SU-DHL-6 (cell line): ENCODE data around the gene GJD3.

Source experiments
- H2AFZ ChIP-seq: fragments of 200-600 bp; sonication (generic); 2 replicates; pipeline ENCODE4 v1.6.1; 2014; ENCODE audit warnings: low read depth, mild to moderate bottlenecking, moderate library complexity, mixed read lengths, antibody characterized with exemption, low read length; ENCODE audit not compliant: severe bottlenecking
- H3F3A ChIP-seq: fragments of 200-600 bp; shearing (Covaris generic); 2 replicates; pipeline ENCODE4 v1.6.0; 2016; ENCODE audit warnings: antibody characterized with exemption, mild to moderate bottlenecking; ENCODE audit not compliant: insufficient read depth
- H3K27ac ChIP-seq: fragments of 200-600 bp; sonication (generic); 2 replicates; pipeline ENCODE4 v1.5.1; 2016; ENCODE audit warnings: low read depth, mild to moderate bottlenecking, low read length, moderate library complexity, mixed read lengths
- H3K27me3 ChIP-seq: fragments of 200-600 bp; sonication (generic), shearing (Covaris generic); 2 replicates; pipeline ENCODE4 v1.6.0; 2014; ENCODE audit warnings: mild to moderate bottlenecking, low read length
- H3K36me3 ChIP-seq: fragments of 200-600 bp; sonication (generic); 2 replicates; pipeline ENCODE4 v1.6.1; 2014; ENCODE audit warnings: mild to moderate bottlenecking, low read length, mixed read lengths
- H3K4me2 ChIP-seq: fragments of 300-600, 200-600 bp; shearing (Covaris generic), sonication (generic); 2 replicates; pipeline ENCODE4 v1.6.0; 2014; ENCODE audit warnings: low read length, low read depth, mild to moderate bottlenecking; ENCODE audit not compliant: poor library complexity, severe bottlenecking
- H3K4me3 ChIP-seq: fragments of 200-600 bp; sonication (generic); 2 replicates; pipeline ENCODE4 v1.5.1; 2014; ENCODE audit warnings: antibody characterized with exemption, low read length, mild to moderate bottlenecking, mixed read lengths; ENCODE audit not compliant: insufficient read depth, poor library complexity, severe bottlenecking
- H3K79me2 ChIP-seq: fragments of 200-600 bp; sonication (generic); 2 replicates; pipeline ENCODE4 v1.6.1; 2014; ENCODE audit warnings: mild to moderate bottlenecking, low read length, moderate library complexity; ENCODE audit not compliant: insufficient read depth
- H3K9ac ChIP-seq: fragments of 200-600 bp; sonication (generic); 2 replicates; pipeline ENCODE4 v1.7.0; 2014; ENCODE audit warnings: mild to moderate bottlenecking, low read length
- H3K9me2 ChIP-seq: fragments of 200-600 bp; sonication (generic); replicated peaks from 2 replicates; pipeline ENCODE4 v1.6.1; 2014; ENCODE audit warnings: low read length; ENCODE audit not compliant: insufficient read depth
- H3K9me3 ChIP-seq: fragments of 200-600 bp; sonication (generic); 2 replicates; pipeline ENCODE4 v1.6.1; 2014; ENCODE audit warnings: low read length, mixed read lengths; ENCODE audit not compliant: insufficient read depth
- H4K20me1 ChIP-seq: fragments of 200-600 bp; sonication (generic); 2 replicates; pipeline ENCODE4 v1.6.1; 2014; ENCODE audit warnings: low read depth, mild to moderate bottlenecking, antibody characterized with exemption, low read length, moderate library complexity, mixed read lengths
- EZH2phosphoT487 ChIP-seq: fragments of 200-600 bp; sonication (generic), shearing (Covaris generic); conservative IDR thresholded peaks from 2 replicates; pipeline ENCODE4 v1.6.1; 2018; ENCODE audit warnings: mild to moderate bottlenecking, antibody characterized with exemption, low read length, moderate library complexity, mixed read lengths
- TF ChIP-seq, protein P1 (sequence below): fragments of 200-600 bp; sonication (generic); IDR thresholded peaks from one replicate; pipeline ENCODE4 v1.5.1; 2017; ENCODE audit warnings: antibody characterized with exemption, mild to moderate bottlenecking, low read length, moderate library complexity; ENCODE audit not compliant: insufficient read depth, poor library complexity, severe bottlenecking

The GJD3 gene

GRCh38 chr17:40337351-40337750 is 27.2 kb downstream of the GJD3 start:
- no peak overlapping the region for H2AFZ ChIP-seq
- no peak overlapping the region for H3K27ac ChIP-seq
- TF ChIP-seq EZH2phosphoT487: no peak
- TF ChIP-seq, protein P1, sequence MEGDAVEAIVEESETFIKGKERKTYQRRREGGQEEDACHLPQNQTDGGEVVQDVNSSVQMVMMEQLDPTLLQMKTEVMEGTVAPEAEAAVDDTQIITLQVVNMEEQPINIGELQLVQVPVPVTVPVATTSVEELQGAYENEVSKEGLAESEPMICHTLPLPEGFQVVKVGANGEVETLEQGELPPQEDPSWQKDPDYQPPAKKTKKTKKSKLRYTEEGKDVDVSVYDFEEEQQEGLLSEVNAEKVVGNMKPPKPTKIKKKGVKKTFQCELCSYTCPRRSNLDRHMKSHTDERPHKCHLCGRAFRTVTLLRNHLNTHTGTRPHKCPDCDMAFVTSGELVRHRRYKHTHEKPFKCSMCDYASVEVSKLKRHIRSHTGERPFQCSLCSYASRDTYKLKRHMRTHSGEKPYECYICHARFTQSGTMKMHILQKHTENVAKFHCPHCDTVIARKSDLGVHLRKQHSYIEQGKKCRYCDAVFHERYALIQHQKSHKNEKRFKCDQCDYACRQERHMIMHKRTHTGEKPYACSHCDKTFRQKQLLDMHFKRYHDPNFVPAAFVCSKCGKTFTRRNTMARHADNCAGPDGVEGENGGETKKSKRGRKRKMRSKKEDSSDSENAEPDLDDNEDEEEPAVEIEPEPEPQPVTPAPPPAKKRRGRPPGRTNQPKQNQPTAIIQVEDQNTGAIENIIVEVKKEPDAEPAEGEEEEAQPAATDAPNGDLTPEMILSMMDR: no peak

GRCh38 chr17:40335620-40336019 is 28.9 kb downstream of the GJD3 start:
- Histone ChIP-seq H3F3A (peaks cover 6% of the 10 kb centered on the region), H3K27me3 (no peaks in the 10 kb centered on the region), H3K27ac (no peak overlapping the region), H3K36me3 (no peaks in the 10 kb centered on the region; the same call in 1 of the 2 replicates), H3K79me2 (no peaks in the 10 kb centered on the region), H3K9ac (no peak overlapping the region), H2AFZ (no peak overlapping the region), H4K20me1 (peaks cover 4% of the 10 kb centered on the region; the same call in 1 of the 2 replicates), H3K9me2 (no peaks in the 10 kb centered on the region), H3K9me3 (no peaks in the 10 kb centered on the region), H3K4me2 (no peak overlapping the region), H3K4me3 (no peak overlapping the region)
- TF ChIP-seq, protein P1: no peak
- TF ChIP-seq EZH2phosphoT487: no peak

More at GRCh38 chr17:40337351-40337750, 27.2 kb downstream of the GJD3 start:
- no peak overlapping the region for H3K4me2 ChIP-seq
- H3F3A ChIP-seq: peaks cover 9% of the 10 kb centered on the region
- no peaks in the 10 kb centered on the region for H3K79me2 ChIP-seq
- no peaks in the 10 kb centered on the region for H3K27me3 ChIP-seq
- no peaks in the 10 kb centered on the region for H3K9me3 ChIP-seq
- no peaks in the 10 kb centered on the region for H3K9me2 ChIP-seq
- H3K9ac ChIP-seq: no peak overlapping the region
- H3K36me3 ChIP-seq: no peaks in the 10 kb centered on the region; the same call in 1 of the 2 replicates
- no peak overlapping the region for H3K4me3 ChIP-seq
- H4K20me1 ChIP-seq: peaks cover 4% of the 10 kb centered on the region; the same call in 1 of the 2 replicates

DNA sequence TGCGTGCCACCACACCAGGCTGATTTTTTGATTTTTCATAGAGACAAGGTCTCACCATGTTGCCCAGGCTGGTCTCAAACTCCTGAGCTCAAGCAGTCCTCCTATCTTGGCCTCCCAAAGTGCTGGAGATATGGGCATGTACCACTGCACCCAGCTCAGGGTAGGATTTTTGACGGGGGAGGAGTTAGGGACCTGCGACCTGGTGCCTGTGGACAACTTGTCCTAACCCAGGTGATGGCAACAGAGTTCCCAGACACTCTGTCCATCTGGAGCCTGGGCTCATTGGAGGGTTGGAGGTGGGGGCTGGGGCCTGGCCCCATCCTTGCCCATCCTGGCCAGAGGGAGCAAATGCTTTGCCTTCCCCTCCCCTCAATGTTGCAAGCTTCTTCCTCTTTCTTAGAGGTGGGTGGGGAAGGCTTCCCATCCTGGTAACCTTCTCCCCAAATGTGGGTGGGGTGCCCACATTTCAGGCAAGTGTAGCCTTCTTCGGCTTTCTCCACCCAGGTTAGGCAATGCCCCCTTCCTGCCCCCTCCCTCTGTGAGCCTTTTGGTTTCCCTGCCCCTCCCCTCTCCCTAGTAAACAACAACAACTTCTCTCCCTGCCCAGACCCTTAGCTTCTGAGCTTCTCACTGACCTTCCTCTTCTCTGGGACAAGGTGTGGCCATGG is 30.6 kb downstream of the GJD3 start:
- Histone ChIP-seq H3K36me3 (no peaks in the 10 kb centered on the region), H4K20me1 (no peaks in the 10 kb centered on the region), H2AFZ (no peak overlapping the region), H3K9me3 (no peaks in the 10 kb centered on the region), H3K4me2 (no peak overlapping the region), H3K79me2 (0 out of 2 replicates have a peak, but pooled peaks cover 3% of the 10 kb centered on the region), H3F3A (no peaks in the 10 kb centered on the region), H3K9ac (no peak overlapping the region), H3K27ac (no peak overlapping the region), H3K9me2 (no peaks in the 10 kb centered on the region), H3K27me3 (no peaks in the 10 kb centered on the region), H3K4me3 (no peak overlapping the region)
- TF ChIP-seq EZH2phosphoT487: no peak
- TF ChIP-seq, protein P1: no peak
